ENCODE measurements around the gene NOC3L.

NOC3L gene
- long read RNA-seq, transcript NOC3L-201 (21 exons, 3,455 nt): major isoform, 55 of 139 reads
- long read RNA-seq, partial matches to known transcripts: 75 of 139 reads
- long read RNA-seq, other reads (novel, unspliced or antisense): 9 of 139 reads

- Histone ChIP-seq H3K27me3 (ENCODE audit: insufficient read depth, poor library complexity, severe bottlenecking) (no peaks in the 10 kb centered on the region), H3K27ac (replicated peaks) (peak within 1 kb of the TSS; percentile 68), H3K4me3 (replicated peaks; ENCODE audit: insufficient read depth, low read length) (peak within 1 kb of the TSS; percentile 91)
- peak; percentile 84 to 94 for DNase-seq (ENCODE audit: low read depth in 1 of 2, low spot score in 1 of 2)
- TF ChIP-seq GABPA (IDR thresholded peaks at IDR 0.05; ENCODE audit: low read depth) (peak; percentile 97), SPI1 (IDR thresholded peaks at IDR 0.05; ENCODE audit: borderline replicate concordance, low read depth) (peak; percentile 48; the same call in 1 of the 2 replicates), REST (IDR thresholded peaks at IDR 0.05; ENCODE audit: insufficient replicate concordance, low read depth) (peak; percentile 42), POLR2AphosphoS5 (IDR thresholded peaks at IDR 0.05; ENCODE audit: low read depth) (peak; percentile 76), CTCF (IDR thresholded peaks at IDR 0.05; ENCODE audit: insufficient read depth, low read length) (peak; percentile 34)
Observed at GRCh38 chr10:94362360-94363250, at the start of gene NOC3L. TSS of gene NOC3L (minus strand) at chr10:94362939. CDS start at chr10:94362838, 101 bp downstream.

GRCh38 chr10:94412449-94412848 lies 49.7 kb upstream of the NOC3L start:
- H3K27ac ChIP-seq (replicated peaks): no peak overlapping the region
- no peak overlapping the region for H3K4me3 ChIP-seq (replicated peaks; ENCODE audit: insufficient read depth, low read length)
- peaks cover 14% of the 10 kb centered on the region for H3K27me3 ChIP-seq (ENCODE audit: insufficient read depth, poor library complexity, severe bottlenecking)
- TF ChIP-seq GABPA (IDR thresholded peaks at IDR 0.05; ENCODE audit: low read depth): no peak
- no peak for TF ChIP-seq CTCF (IDR thresholded peaks at IDR 0.05; ENCODE audit: insufficient read depth, low read length)
- TF ChIP-seq POLR2AphosphoS5 (IDR thresholded peaks at IDR 0.05; ENCODE audit: low read depth): no peak
- no peak for TF ChIP-seq SPI1 (IDR thresholded peaks at IDR 0.05; ENCODE audit: borderline replicate concordance, low read depth)
- no peak for TF ChIP-seq REST (IDR thresholded peaks at IDR 0.05; ENCODE audit: insufficient replicate concordance, low read depth)
- no peak for DNase-seq (ENCODE audit: low read depth in 1 of 2, low spot score in 1 of 2)

GRCh38 chr10:94411304-94411703 lies 48.6 kb upstream of the NOC3L start:
- H3K27me3 ChIP-seq (ENCODE audit: insufficient read depth, poor library complexity, severe bottlenecking): peaks cover 14% of the 10 kb centered on the region
- TF ChIP-seq CTCF (IDR thresholded peaks at IDR 0.05; ENCODE audit: insufficient read depth, low read length): no peak
- no peak for TF ChIP-seq POLR2AphosphoS5 (IDR thresholded peaks at IDR 0.05; ENCODE audit: low read depth)
- TF ChIP-seq REST (IDR thresholded peaks at IDR 0.05; ENCODE audit: insufficient replicate concordance, low read depth): no peak
- TF ChIP-seq GABPA (IDR thresholded peaks at IDR 0.05; ENCODE audit: low read depth): no peak
- TF ChIP-seq SPI1 (IDR thresholded peaks at IDR 0.05; ENCODE audit: borderline replicate concordance, low read depth): no peak

More at GRCh38 chr10:94411304-94411703, 48.6 kb upstream of the NOC3L start:
- Histone ChIP-seq H3K27ac (replicated peaks) (no peak overlapping the region), H3K4me3 (replicated peaks; ENCODE audit: insufficient read depth, low read length) (no peak overlapping the region)
- no peak for DNase-seq (ENCODE audit: low read depth in 1 of 2, low spot score in 1 of 2)
